Measurements from ENCODE around the gene FKBP6. TPM values are rescaled to one million over a fixed set of nuclear protein-coding genes. Genes with fewer than 3 reads are reported as not detected.

FKBP6 gene
- total and polyA plus RNA-seq, 2 of the 13 experiments (the other 11 are each of a cell fraction or from before 2014, with no cell fraction given): 0.07 to 0.20 TPM

- no peak for TF ChIP-seq MZF1 (CRISPR knock-in tag; IDR thresholded peaks at IDR 0.05; ENCODE audit: borderline replicate concordance)
- TF ChIP-seq TEF (CRISPR knock-in tag; IDR thresholded peaks at IDR 0.05): no peak
- no peak for TF ChIP-seq FUBP1 (CRISPR knock-in tag; IDR thresholded peaks at IDR 0.05; ENCODE audit: borderline replicate concordance)
- TF ChIP-seq POGK (CRISPR knock-in tag; conservative IDR thresholded peaks at IDR 0.05): no peak
- peak; percentile 60; the same call in 1 of the 2 replicates for TF ChIP-seq ZNF121 (CRISPR knock-in tag; IDR thresholded peaks at IDR 0.05)
- TF ChIP-seq ZNF619 (CRISPR knock-in tag; IDR thresholded peaks at IDR 0.05): no peak
- 0 out of 2 replicates have a peak, but pooled peaks have one; percentile 11 for TF ChIP-seq GZF1 (CRISPR knock-in tag; IDR thresholded peaks at IDR 0.05)
- TF ChIP-seq ZNF770 (CRISPR knock-in tag; IDR thresholded peaks at IDR 0.05): peak; percentile 93
- TF ChIP-seq NFKBIZ (CRISPR knock-in tag; IDR thresholded peaks at IDR 0.05): no peak
- no peak for TF ChIP-seq RFXAP (CRISPR knock-in tag; IDR thresholded peaks at IDR 0.05; ENCODE audit: borderline replicate concordance)
- TF ChIP-seq ZNF564 (CRISPR knock-in tag; IDR thresholded peaks at IDR 0.05): no peak
- 0 out of 2 replicates have a peak, but pooled peaks have one; percentile 5 for TF ChIP-seq MXD3 (CRISPR knock-in tag; IDR thresholded peaks at IDR 0.05)
- no peak for TF ChIP-seq HNRNPK (IDR thresholded peaks at IDR 0.05; ENCODE audit: low read depth, low read length, poor library complexity, severe bottlenecking)
- TF ChIP-seq ZNF777 (CRISPR knock-in tag; IDR thresholded peaks at IDR 0.05): peak; percentile 50
- TF ChIP-seq TGIF2 (CRISPR knock-in tag; IDR thresholded peaks at IDR 0.05): no peak
- TF ChIP-seq ZBTB10 (CRISPR knock-in tag; IDR thresholded peaks at IDR 0.05; ENCODE audit: borderline replicate concordance): no peak
- TF ChIP-seq TEAD3 (CRISPR knock-in tag; optimal IDR thresholded peaks at IDR 0.05; ENCODE audit: borderline replicate concordance): no peak
- no peak for TF ChIP-seq SUZ12 (IDR thresholded peaks at IDR 0.05; ENCODE audit: low read depth, low read length)
Measured at GRCh38 chr7:73308074-73308664, 19.8 kb upstream of the FKBP6 start (continued).

Measured in HepG2 (cell line).